Neural progenitor cell (in vitro differentiated cells): ENCODE data around the gene CPNE4. TPM values are rescaled to one million over a fixed set of nuclear protein-coding genes. Genes with fewer than 3 reads are reported as not detected.

ENCODE experiments used
- DNase-seq: peaks from one replicate; pipeline ENCODE4 v3.0.0-alpha.2; 2016; ENCODE audit warnings: low spot score
- H2AFZ ChIP-seq: fragments of 200-600 bp; sonication (generic); replicated peaks from 2 replicates; pipeline ENCODE4 v1.6.1; 2016; ENCODE audit warnings: antibody characterized with exemption
- H3F3A ChIP-seq: fragments of 200-600 bp; sonication (generic); 2 replicates; pipeline ENCODE4 v1.6.1; 2016; ENCODE audit warnings: antibody characterized with exemption, low read depth
- H3K27ac ChIP-seq: fragments of 200-600 bp; sonication (generic); 2 replicates; pipeline ENCODE4 v1.5.1; 2016; ENCODE audit warnings: mild to moderate bottlenecking
- H3K27me3 ChIP-seq: fragments of 200-600 bp; sonication (generic); 2 replicates; pipeline ENCODE4 v1.6.1; 2016; ENCODE audit warnings: mild to moderate bottlenecking, moderate library complexity
- H3K36me3 ChIP-seq: fragments of 200-600 bp; sonication (generic); 2 replicates; pipeline ENCODE4 v1.5.1; 2016
- H3K4me1 ChIP-seq: fragments of 200-600 bp; sonication (generic); 2 replicates; pipeline ENCODE4 v1.6.1; 2016; ENCODE audit warnings: mixed run types
- H3K4me2 ChIP-seq: fragments of 200-600 bp; sonication (generic); 2 replicates; pipeline ENCODE4 v1.6.1; 2016
- H3K4me3 ChIP-seq: fragments of 200-600 bp; sonication (generic); 2 replicates; pipeline ENCODE4 v1.5.1; 2016
- H3K79me2 ChIP-seq: fragments of 200-600 bp; sonication (generic); 2 replicates; pipeline ENCODE4 v1.6.1; 2016; ENCODE audit warnings: low read depth
- H3K9ac ChIP-seq: fragments of 200-600 bp; sonication (generic); 2 replicates; pipeline ENCODE4 v1.6.1; 2016
- H3K9me3 ChIP-seq: fragments of 200-600 bp; sonication (generic); 2 replicates; pipeline ENCODE4 v1.5.1; 2016; ENCODE audit warnings: low read depth
- H4K20me1 ChIP-seq: fragments of 200-600 bp; sonication (generic); 2 replicates; pipeline ENCODE4 v1.6.1; 2016; ENCODE audit warnings: low read depth
- H3K27ac Mint-ChIP-seq: 3 replicates; pipeline ENCODE4 v1.8.0; 2021; ENCODE audit warnings: mixed read lengths
- H3K27me3 Mint-ChIP-seq: 2 replicates; pipeline ENCODE4 v1.8.0; 2022; ENCODE audit warnings: low read depth, mild to moderate bottlenecking, inconsistent platforms, moderate library complexity, mixed read lengths; ENCODE audit not compliant: insufficient read depth
- H3K36me3 Mint-ChIP-seq: 3 replicates; pipeline ENCODE4 v1.8.0; 2021; ENCODE audit warnings: mixed read lengths
- H3K4me1 Mint-ChIP-seq: 3 replicates; pipeline ENCODE4 v1.8.0; 2021; ENCODE audit warnings: mixed read lengths
- H3K4me3 Mint-ChIP-seq: 3 replicates; pipeline ENCODE4 v1.8.0; 2021; ENCODE audit warnings: mild to moderate bottlenecking, moderate library complexity, mixed read lengths
- H3K9me3 Mint-ChIP-seq: 3 replicates; pipeline ENCODE4 v1.8.0; 2020; ENCODE audit warnings: mixed read lengths
- CTCF ChIP-seq: fragments of 200-600 bp; sonication (generic); IDR thresholded peaks from 2 replicates; pipeline ENCODE4 v1.5.1; 2017; ENCODE audit warnings: antibody characterized with exemption, mild to moderate bottlenecking
- EZH2 ChIP-seq: fragments of 200-600 bp; sonication (generic); IDR thresholded peaks from 2 replicates; pipeline ENCODE4 v1.6.1; 2017; ENCODE audit warnings: antibody characterized with exemption, mild to moderate bottlenecking, moderate library complexity
- EZH2phosphoT487 ChIP-seq: fragments of 200-600 bp; sonication (generic); IDR thresholded peaks from 2 replicates; pipeline ENCODE4 v1.6.1; 2017; ENCODE audit warnings: antibody characterized with exemption
- total RNA-seq: library from RNA; depleted of rRNA; stranded (reverse); fragments of >200 nt; gene quantifications from 2 replicates; pipeline ENCODE4 v1.2.3, GENCODE V29; 2015; ENCODE audit warnings: low replicate concordance

CPNE4 gene
- total RNA-seq, 1 donor from 2014 or later: not detected

GRCh38 chr3:131701153-131701770, 333.6 kb downstream of the CPNE4 start:
- H3K9me3 Mint-ChIP-seq: no peaks in the 10 kb centered on the region
- H3K36me3 Mint-ChIP-seq: no peaks in the 10 kb centered on the region
- Histone ChIP-seq H2AFZ (no peak overlapping the region), H3K4me1 (peaks cover 11% of the 10 kb centered on the region), H3K27me3 (no peaks in the 10 kb centered on the region), H3K36me3 (no peaks in the 10 kb centered on the region), H3K9ac (no peak overlapping the region), H3K79me2 (no peaks in the 10 kb centered on the region), H3K9me3 (no peaks in the 10 kb centered on the region), H3F3A (no peaks in the 10 kb centered on the region), H3K4me2 (no peak overlapping the region), H3K27ac (no peak overlapping the region), H3K4me3 (no peak overlapping the region), H4K20me1 (no peaks in the 10 kb centered on the region)
- TF ChIP-seq EZH2phosphoT487: no peak
- TF ChIP-seq CTCF: no peak
- no peak for TF ChIP-seq EZH2
- peaks cover 24% of the 10 kb centered on the region for H3K4me1 Mint-ChIP-seq
- H3K27me3 Mint-ChIP-seq: peaks cover 3% of the 10 kb centered on the region
- no peak overlapping the region for H3K4me3 Mint-ChIP-seq
- H3K27ac Mint-ChIP-seq: no peak overlapping the region
- no peak for DNase-seq

GRCh38 chr3:131699001-131699400, 335.8 kb downstream of the CPNE4 start:
- Histone ChIP-seq H3K36me3 (no peaks in the 10 kb centered on the region), H2AFZ (no peak overlapping the region), H4K20me1 (no peaks in the 10 kb centered on the region), H3K4me1 (no peaks in the 10 kb centered on the region), H3K4me2 (no peak overlapping the region), H3F3A (no peaks in the 10 kb centered on the region), H3K4me3 (no peak overlapping the region), H3K27ac (no peak overlapping the region), H3K27me3 (no peaks in the 10 kb centered on the region), H3K9ac (no peak overlapping the region), H3K9me3 (no peaks in the 10 kb centered on the region), H3K79me2 (no peaks in the 10 kb centered on the region)
- no peak for TF ChIP-seq EZH2
- no peak for TF ChIP-seq CTCF
- TF ChIP-seq EZH2phosphoT487: no peak
- H3K4me1 Mint-ChIP-seq: peaks cover 8% of the 10 kb centered on the region
- no peak for DNase-seq
- H3K36me3 Mint-ChIP-seq: no peaks in the 10 kb centered on the region
- H3K27ac Mint-ChIP-seq: no peak overlapping the region
- H3K4me3 Mint-ChIP-seq: no peak overlapping the region
- H3K9me3 Mint-ChIP-seq: no peaks in the 10 kb centered on the region
- H3K27me3 Mint-ChIP-seq: peaks cover 3% of the 10 kb centered on the region

- Histone ChIP-seq H3K79me2 (no peaks in the 10 kb centered on the region), H3K4me1 (no peaks in the 10 kb centered on the region), H3K4me3 (no peak overlapping the region), H3K27me3 (no peaks in the 10 kb centered on the region), H3K9ac (no peak overlapping the region), H2AFZ (no peak overlapping the region), H3K36me3 (no peaks in the 10 kb centered on the region), H3K9me3 (no peaks in the 10 kb centered on the region), H3K27ac (no peak overlapping the region), H4K20me1 (no peaks in the 10 kb centered on the region), H3F3A (no peaks in the 10 kb centered on the region), H3K4me2 (no peak overlapping the region)
- DNase-seq: no peak
- Mint-ChIP-seq H3K4me1 (peaks cover under 1% of the 10 kb centered on the region), H3K27me3 (no peaks in the 10 kb centered on the region), H3K36me3 (no peaks in the 10 kb centered on the region), H3K4me3 (no peak overlapping the region), H3K27ac (no peak overlapping the region), H3K9me3 (no peaks in the 10 kb centered on the region)
- TF ChIP-seq EZH2: no peak
- TF ChIP-seq EZH2phosphoT487: no peak
- no peak for TF ChIP-seq CTCF
Observed at GRCh38 chr3:131694376-131694775, 340.4 kb downstream of the CPNE4 start.
